H9 (cell line): ENCODE results near the gene ARHGEF1. TPM values are rescaled to one million over a fixed set of nuclear protein-coding genes. Genes with fewer than 3 reads are reported as not detected.

ENCODE experiments used
- DNase-seq: peaks from one replicate; pipeline ENCODE4 v3.0.0-alpha.2; 2017
- H2AFZ ChIP-seq: one replicate; pipeline ENCODE4 v1.6.1; 2013; ENCODE audit warnings: mild to moderate bottlenecking, low read length, control low read depth, moderate library complexity
- H2AK5ac ChIP-seq: 2 replicates; pipeline ENCODE4 v1.6.1; 2013; ENCODE audit warnings: low read length, control low read depth, mixed read lengths; ENCODE audit not compliant: insufficient read length
- H2BK120ac ChIP-seq: one replicate; pipeline ENCODE4 v1.6.1; 2013; ENCODE audit warnings: low read depth, mild to moderate bottlenecking, low read length, control low read depth, inconsistent platforms; ENCODE audit not compliant: poor library complexity, severe bottlenecking
- H2BK12ac ChIP-seq: 2 replicates; pipeline ENCODE4 v1.6.1; 2013; ENCODE audit warnings: low read length, control low read depth, mixed read lengths, low read depth; ENCODE audit not compliant: insufficient read length
- H2BK15ac ChIP-seq: 2 replicates; pipeline ENCODE4 v1.6.1; 2013; ENCODE audit warnings: low read depth, low read length, control low read depth
- H2BK20ac ChIP-seq: one replicate; pipeline ENCODE4 v1.6.1; 2013; ENCODE audit warnings: low read depth, mild to moderate bottlenecking, low read length, control low read depth, inconsistent platforms; ENCODE audit not compliant: poor library complexity, severe bottlenecking
- H2BK5ac ChIP-seq: 2 replicates; pipeline ENCODE4 v1.6.1; 2013; ENCODE audit warnings: low read length, control low read depth, mixed read lengths; ENCODE audit not compliant: insufficient read length
- H3K14ac ChIP-seq: 2 replicates; pipeline ENCODE4 v1.6.1; 2013; ENCODE audit warnings: low read length, control low read depth; ENCODE audit not compliant: insufficient read depth
- H3K18ac ChIP-seq: 2 replicates; pipeline ENCODE4 v1.6.1; 2013; ENCODE audit warnings: low read depth, mild to moderate bottlenecking, mixed read lengths, low read length, control low read depth; ENCODE audit not compliant: insufficient read length
- H3K23ac ChIP-seq: 2 replicates; pipeline ENCODE4 v1.6.1; 2013; ENCODE audit warnings: low read length, control low read depth, mixed read lengths, low read depth; ENCODE audit not compliant: insufficient read length
- H3K23me2 ChIP-seq: 2 replicates; pipeline ENCODE4 v1.6.1; 2013; ENCODE audit warnings: low read depth, mild to moderate bottlenecking, mixed read lengths, low read length, control low read depth; ENCODE audit not compliant: insufficient read length, poor library complexity, severe bottlenecking
- H3K27ac ChIP-seq: 2 replicates; pipeline ENCODE4 v1.5.1; 2013; ENCODE audit warnings: low read length, control low read depth, mixed read lengths, low read depth; ENCODE audit not compliant: insufficient read length
- H3K27me3 ChIP-seq: 2 replicates; pipeline ENCODE4 v1.6.1; 2013; ENCODE audit warnings: low read length, control low read depth, inconsistent platforms; ENCODE audit not compliant: insufficient read depth
- H3K4ac ChIP-seq: 2 replicates; pipeline ENCODE4 v1.6.1; 2013; ENCODE audit warnings: low read depth, mild to moderate bottlenecking, control low read depth, inconsistent platforms, low read length, moderate library complexity
- H3K4me1 ChIP-seq: 2 replicates; pipeline ENCODE4 v1.6.1; 2013; ENCODE audit warnings: low read length, control low read depth, inconsistent platforms; ENCODE audit not compliant: insufficient read depth
- H3K4me2 ChIP-seq: 2 replicates; pipeline ENCODE4 v1.6.1; 2013; ENCODE audit warnings: low read length, control low read depth, mixed read lengths; ENCODE audit not compliant: insufficient read length, insufficient read depth
- H3K56ac ChIP-seq: 2 replicates; pipeline ENCODE4 v1.6.1; 2013; ENCODE audit warnings: low read depth, mild to moderate bottlenecking, mixed read lengths, low read length, control low read depth; ENCODE audit not compliant: insufficient read length
- H3K79me1 ChIP-seq: 2 replicates; pipeline ENCODE4 v1.6.1; 2013; ENCODE audit warnings: low read depth, mild to moderate bottlenecking, moderate library complexity, low read length, control low read depth, inconsistent platforms; ENCODE audit not compliant: insufficient read depth, poor library complexity, severe bottlenecking
- H3K79me2 ChIP-seq: 2 replicates; pipeline ENCODE4 v1.6.1; 2013; ENCODE audit warnings: low read length, control low read depth, inconsistent platforms; ENCODE audit not compliant: insufficient read depth
- H3K9ac ChIP-seq: 2 replicates; pipeline ENCODE4 v1.6.1; 2013; ENCODE audit warnings: low read length, control low read depth, mixed read lengths; ENCODE audit not compliant: insufficient read length; ENCODE audit errors: extremely low read depth
- H3K9me3 ChIP-seq: one replicate; pipeline ENCODE4 v1.6.1; 2013; ENCODE audit warnings: low read depth, low read length, inconsistent platforms; ENCODE audit not compliant: control insufficient read depth
- H3T11ph ChIP-seq: one replicate; pipeline ENCODE4 v1.6.1; 2013; ENCODE audit warnings: mild to moderate bottlenecking, low read length, control low read depth, inconsistent platforms
- H4K20me1 ChIP-seq: one replicate; pipeline ENCODE4 v1.6.1; 2013; ENCODE audit not compliant: control insufficient read depth, insufficient read length, insufficient read depth
- H4K5ac ChIP-seq: 2 replicates; pipeline ENCODE4 v1.6.1; 2013; ENCODE audit warnings: low read depth, mild to moderate bottlenecking, mixed read lengths, low read length, control low read depth; ENCODE audit not compliant: insufficient read length
- H4K8ac ChIP-seq: replicated peaks from 2 replicates; pipeline ENCODE4 v1.6.1; 2013; ENCODE audit warnings: low read length, control low read depth, mixed read lengths, low read depth; ENCODE audit not compliant: insufficient read length
- H4K91ac ChIP-seq: 2 replicates; pipeline ENCODE4 v1.6.1; 2013; ENCODE audit warnings: low read depth, mild to moderate bottlenecking, moderate library complexity, mixed read lengths, low read length, control low read depth; ENCODE audit not compliant: insufficient read length
- H3K27ac Mint-ChIP-seq, 3 experiments: 2 replicates in 2 of 3; 3 replicates in 1 of 3; pipeline ENCODE4 v1.8.0; 2020 to 2021; ENCODE audit warnings: mixed read lengths in 3 of 3, mild to moderate bottlenecking in 1 of 3, moderate library complexity in 1 of 3
- H3K27me3 Mint-ChIP-seq: 2 replicates; pipeline ENCODE4 v1.8.0; 2021; ENCODE audit warnings: low read depth, mild to moderate bottlenecking, moderate library complexity, mixed read lengths
- H3K36me3 Mint-ChIP-seq, 3 experiments: 2 replicates in 2 of 3; 3 replicates in 1 of 3; pipeline ENCODE4 v1.8.0; 2020 to 2021; ENCODE audit warnings: low read depth in 3 of 3, mixed read lengths in 3 of 3; ENCODE audit not compliant: insufficient read depth in 1 of 3
- H3K4me1 Mint-ChIP-seq, 2 experiments: 2 replicates each; pipeline ENCODE4 v1.8.0; 2020; ENCODE audit warnings: mixed read lengths in 2 of 2
- H3K4me3 Mint-ChIP-seq, 2 experiments: 2 replicates in 1 of 2; 3 replicates in 1 of 2; pipeline ENCODE4 v1.8.0; 2020 to 2021; ENCODE audit warnings: mild to moderate bottlenecking in 2 of 2, mixed read lengths in 2 of 2, moderate library complexity in 1 of 2
- H3K9me3 Mint-ChIP-seq, 2 experiments: 2 replicates in 1 of 2; 3 replicates in 1 of 2; pipeline ENCODE4 v1.8.0; 2020; ENCODE audit warnings: mild to moderate bottlenecking in 2 of 2, mixed read lengths in 2 of 2, moderate library complexity in 1 of 2
- WGBS: extraction: QIAGEN DNeasy Blood & Tissue Kit; methylation state at CpG from one replicate; pipeline ENCODE4 v1.1.7; 2013; ENCODE audit warnings: missing lambda C conversion rate, low lambda C conversion rate, mixed read lengths; ENCODE audit not compliant: insufficient read length; ENCODE audit errors: extremely low coverage; 5-methylcytosine and 5-hydroxymethylcytosine counted together
- total RNA-seq: library from RNA; stranded (reverse); gene quantifications from 2 replicates; pipeline ENCODE4 v1.2.1, GENCODE V29; 2021
- TF ChIP-seq, protein P1 (sequence below): fragments of 200-600 bp; sonication (generic); conservative IDR thresholded peaks from 3 replicates; pipeline ENCODE4 v1.8.0; 2021; ENCODE audit warnings: antibody characterized with exemption, mild to moderate bottlenecking

ARHGEF1 gene
- total RNA-seq, 1 experiment from 2014 or later, result 50.3 TPM

DNA sequence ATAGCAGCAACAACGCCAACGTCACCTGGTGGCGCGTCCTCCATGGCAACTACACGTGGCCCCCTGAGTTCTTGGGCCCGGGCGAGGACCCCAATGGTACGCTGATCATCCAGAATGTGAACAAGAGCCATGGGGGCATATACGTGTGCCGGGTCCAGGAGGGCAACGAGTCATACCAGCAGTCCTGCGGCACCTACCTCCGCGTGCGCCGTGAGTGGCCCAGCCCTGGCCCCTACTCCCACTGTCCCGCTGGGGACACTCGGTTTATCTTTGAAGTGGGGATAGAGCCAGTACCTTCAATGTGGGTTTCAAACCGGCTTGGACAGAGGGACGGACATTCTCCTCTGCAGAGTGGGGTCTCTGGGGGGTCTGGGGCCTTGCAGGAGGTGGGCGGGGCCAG, 3.9 kb upstream of the ARHGEF1 start:
- H3K4me2 ChIP-seq, result no peak overlapping the region
- no peaks in the 10 kb centered on the region for H3K9me3 ChIP-seq
- Mint-ChIP-seq H3K27ac (no peak overlapping the region), H3K4me3 (no peak overlapping the region), H3K36me3 (no peaks in the 10 kb centered on the region; a peak in 1 of 7 replicates), H3K27me3 (peaks cover 52% of the 10 kb centered on the region), H3K9me3 (no peaks in the 10 kb centered on the region), H3K4me1 (peaks cover 6 to 26% of the 10 kb centered on the region in 2 experiments)
- no peak overlapping the region for H2AFZ ChIP-seq
- H2BK12ac ChIP-seq, result no peak overlapping the region
- TF ChIP-seq, protein P1, sequence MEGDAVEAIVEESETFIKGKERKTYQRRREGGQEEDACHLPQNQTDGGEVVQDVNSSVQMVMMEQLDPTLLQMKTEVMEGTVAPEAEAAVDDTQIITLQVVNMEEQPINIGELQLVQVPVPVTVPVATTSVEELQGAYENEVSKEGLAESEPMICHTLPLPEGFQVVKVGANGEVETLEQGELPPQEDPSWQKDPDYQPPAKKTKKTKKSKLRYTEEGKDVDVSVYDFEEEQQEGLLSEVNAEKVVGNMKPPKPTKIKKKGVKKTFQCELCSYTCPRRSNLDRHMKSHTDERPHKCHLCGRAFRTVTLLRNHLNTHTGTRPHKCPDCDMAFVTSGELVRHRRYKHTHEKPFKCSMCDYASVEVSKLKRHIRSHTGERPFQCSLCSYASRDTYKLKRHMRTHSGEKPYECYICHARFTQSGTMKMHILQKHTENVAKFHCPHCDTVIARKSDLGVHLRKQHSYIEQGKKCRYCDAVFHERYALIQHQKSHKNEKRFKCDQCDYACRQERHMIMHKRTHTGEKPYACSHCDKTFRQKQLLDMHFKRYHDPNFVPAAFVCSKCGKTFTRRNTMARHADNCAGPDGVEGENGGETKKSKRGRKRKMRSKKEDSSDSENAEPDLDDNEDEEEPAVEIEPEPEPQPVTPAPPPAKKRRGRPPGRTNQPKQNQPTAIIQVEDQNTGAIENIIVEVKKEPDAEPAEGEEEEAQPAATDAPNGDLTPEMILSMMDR, result no peak
- DNase-seq, result no peak
- H2AK5ac ChIP-seq, result no peak overlapping the region
- H4K8ac ChIP-seq, result no peak overlapping the region
- no peak overlapping the region for H3K27ac ChIP-seq
- H3K4ac ChIP-seq, result no peak overlapping the region
- H3K4me1 ChIP-seq, result no peaks in the 10 kb centered on the region
- H3T11ph ChIP-seq, result no peak overlapping the region
- no peak overlapping the region for H2BK5ac ChIP-seq
- no peak overlapping the region for H2BK120ac ChIP-seq
- H3K23me2 ChIP-seq, result peaks cover 15% of the 10 kb centered on the region
- H3K79me2 ChIP-seq, result no peaks in the 10 kb centered on the region
- H3K23ac ChIP-seq, result no peak overlapping the region
- H3K14ac ChIP-seq, result no peak overlapping the region
- no peak overlapping the region for H4K5ac ChIP-seq
- no peak overlapping the region for H3K56ac ChIP-seq
- H2BK15ac ChIP-seq, result no peak overlapping the region
- H3K18ac ChIP-seq, result no peak overlapping the region
- no peak overlapping the region for H2BK20ac ChIP-seq
- H3K27me3 ChIP-seq, result no peaks in the 10 kb centered on the region; the same call in 1 of the 2 replicates
- no peaks in the 10 kb centered on the region for H4K20me1 ChIP-seq
- no CpG with 5 or more reads among the region's 21 CpGs for WGBS
- H3K9ac ChIP-seq, result no peak overlapping the region
- no peak overlapping the region for H4K91ac ChIP-seq
- H3K79me1 ChIP-seq, result no peaks in the 10 kb centered on the region
